Activated gamma-delta T cell treated with Interleukin-2 at 50 U/mL for 16 hours (primary cell): ENCODE data around the gene PTPN14.

Experiments used
- DNase-seq: peaks from one replicate; pipeline ENCODE4 v3.0.0-alpha.2; 2020

PTPN14 gene

DNA sequence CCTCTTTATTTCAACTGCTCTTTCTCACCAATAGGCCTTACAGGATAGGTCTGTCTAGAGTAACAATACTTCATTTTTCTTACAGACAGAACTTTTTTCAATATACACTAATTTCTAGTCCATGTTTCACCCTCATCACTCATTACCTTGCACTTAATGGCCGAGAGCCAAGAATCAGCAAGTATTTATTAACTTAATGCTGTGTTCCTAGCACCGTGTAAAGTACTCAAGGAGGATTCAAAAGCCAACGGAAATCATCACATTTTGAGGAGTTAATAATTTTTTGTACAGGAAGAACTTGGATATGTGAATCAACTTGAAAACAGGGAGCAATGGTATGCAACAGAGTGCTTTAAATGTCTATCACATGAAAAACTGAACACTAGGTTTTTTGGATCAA, 102.0 kb downstream of the PTPN14 start:
- no peak for DNase-seq

DNA sequence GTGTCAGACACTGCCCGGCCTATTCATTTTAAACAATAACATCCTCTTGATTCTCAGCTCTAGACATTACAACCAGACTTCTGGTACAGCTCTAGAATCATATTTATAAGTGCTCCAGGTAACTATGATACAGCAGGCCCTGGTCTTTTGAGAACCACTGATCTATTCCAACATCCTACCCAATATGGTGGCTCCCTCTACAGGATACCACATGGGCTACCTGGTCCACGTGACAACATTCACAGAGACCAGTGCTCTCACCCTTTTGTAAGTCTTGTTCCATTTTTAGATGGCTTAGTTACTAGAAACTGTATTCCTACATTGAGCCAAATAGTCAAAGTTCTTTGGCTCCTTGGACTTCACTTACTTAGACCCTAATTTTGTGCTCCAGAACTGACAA, 102.9 kb downstream of the PTPN14 start:
- DNase-seq = no peak

DNA sequence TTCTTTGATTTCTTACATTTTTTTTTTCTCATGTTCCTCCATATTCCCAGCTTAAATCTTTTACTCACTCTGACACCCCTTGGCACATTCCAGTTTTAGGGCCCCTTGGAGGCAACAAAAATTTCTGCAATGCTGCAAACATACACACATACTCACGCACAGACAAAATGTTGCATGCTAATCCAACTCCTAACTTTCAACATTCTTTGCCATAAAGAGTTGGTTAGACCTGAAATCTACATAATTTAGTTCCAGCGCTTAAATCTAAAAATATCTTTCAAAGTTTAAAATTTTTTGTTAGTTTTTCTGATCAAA, 103.9 kb downstream of the PTPN14 start:
- DNase-seq = no peak

DNA sequence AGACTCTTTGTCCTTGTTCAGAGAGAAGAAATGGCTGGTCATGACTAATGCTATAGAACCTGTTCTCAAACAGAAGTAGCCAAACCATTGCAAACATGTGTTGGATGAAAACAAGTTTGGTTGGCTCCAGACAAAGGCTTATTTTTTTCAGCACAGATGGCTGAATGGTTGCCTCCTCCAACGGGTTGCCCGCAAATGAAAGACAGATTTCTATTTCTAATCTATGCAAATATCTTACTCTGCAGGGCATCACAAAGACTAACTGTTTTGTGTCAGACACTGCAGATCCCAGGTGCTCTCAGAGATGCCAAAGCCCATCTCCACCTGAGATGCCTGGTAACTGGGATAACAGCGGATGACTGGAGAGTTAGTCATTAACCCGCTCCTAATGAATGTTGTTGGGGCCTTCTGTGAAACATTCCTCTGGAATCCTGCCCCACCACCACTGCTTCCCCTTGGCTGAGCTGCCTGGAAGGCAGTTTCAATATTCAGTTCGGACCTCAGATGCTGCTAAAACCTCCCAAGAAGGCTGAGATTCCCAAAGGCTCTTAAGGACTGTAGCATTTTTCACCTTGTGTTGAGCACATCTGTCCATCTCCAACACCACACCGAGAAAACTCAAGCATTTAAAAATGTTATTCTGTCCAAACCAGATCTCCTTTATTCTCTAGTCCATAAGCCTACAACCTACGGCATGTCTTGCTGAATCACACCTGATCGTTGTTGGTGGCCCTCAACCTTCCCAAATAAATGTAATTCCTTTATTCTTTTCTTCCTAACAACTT, 104.4 kb downstream of the PTPN14 start:
- no peak for DNase-seq

DNA sequence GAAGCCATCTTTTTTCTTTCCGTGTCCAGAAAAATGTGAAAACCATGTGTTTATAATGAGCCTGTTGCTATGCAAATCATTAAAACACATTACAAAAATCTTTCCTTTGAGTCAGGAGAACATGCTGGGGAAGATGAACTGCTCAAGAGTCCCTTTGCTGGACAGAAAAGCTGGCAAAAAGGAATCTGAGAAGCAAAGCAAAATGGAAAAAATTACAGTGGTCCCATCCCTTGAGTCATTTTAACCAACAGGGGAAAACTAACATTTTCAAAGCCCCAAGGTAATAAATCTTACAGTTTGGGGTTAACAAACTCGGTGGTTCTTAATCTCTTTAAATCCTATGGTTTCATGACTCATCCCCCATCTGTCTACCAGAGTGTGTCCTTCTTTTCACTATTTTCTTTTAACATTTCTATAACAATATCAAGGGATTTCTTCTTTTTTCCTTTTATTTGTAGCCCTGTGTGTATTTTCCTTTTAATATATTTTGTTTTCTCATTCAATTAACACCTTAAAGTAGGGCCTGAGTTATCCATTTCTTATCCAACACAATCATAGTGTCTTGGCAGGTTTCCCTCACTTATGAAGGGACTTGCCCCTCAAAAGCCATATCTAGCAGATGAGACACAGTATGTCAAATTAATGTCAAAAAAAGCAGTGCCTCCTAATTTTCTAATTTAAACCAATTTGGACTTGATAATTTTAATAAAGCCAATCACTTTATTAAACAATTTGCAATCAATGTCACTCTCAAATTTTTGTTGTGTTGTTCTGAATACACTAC, 105.4 kb downstream of the PTPN14 start:
- no peak for DNase-seq

DNA sequence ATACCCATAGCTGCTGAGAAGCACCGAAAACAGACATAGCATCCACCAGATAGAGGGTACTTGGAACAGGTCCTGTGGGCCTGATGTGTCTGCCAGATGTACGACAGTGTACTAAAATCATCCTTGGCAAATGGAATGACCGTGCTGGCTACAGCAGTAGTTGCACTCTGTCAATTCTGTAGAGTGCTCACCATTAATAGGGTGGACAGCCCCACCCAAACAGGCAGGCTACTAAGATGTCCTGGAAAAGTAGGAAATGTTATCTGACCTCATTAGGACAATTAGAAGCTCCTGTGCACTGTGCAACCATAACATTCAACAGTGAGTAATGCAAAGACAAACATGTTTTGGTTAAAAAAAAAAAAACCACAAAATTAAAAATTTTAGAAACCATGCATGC, 106.2 kb downstream of the PTPN14 start:
- no peak for DNase-seq

DNA sequence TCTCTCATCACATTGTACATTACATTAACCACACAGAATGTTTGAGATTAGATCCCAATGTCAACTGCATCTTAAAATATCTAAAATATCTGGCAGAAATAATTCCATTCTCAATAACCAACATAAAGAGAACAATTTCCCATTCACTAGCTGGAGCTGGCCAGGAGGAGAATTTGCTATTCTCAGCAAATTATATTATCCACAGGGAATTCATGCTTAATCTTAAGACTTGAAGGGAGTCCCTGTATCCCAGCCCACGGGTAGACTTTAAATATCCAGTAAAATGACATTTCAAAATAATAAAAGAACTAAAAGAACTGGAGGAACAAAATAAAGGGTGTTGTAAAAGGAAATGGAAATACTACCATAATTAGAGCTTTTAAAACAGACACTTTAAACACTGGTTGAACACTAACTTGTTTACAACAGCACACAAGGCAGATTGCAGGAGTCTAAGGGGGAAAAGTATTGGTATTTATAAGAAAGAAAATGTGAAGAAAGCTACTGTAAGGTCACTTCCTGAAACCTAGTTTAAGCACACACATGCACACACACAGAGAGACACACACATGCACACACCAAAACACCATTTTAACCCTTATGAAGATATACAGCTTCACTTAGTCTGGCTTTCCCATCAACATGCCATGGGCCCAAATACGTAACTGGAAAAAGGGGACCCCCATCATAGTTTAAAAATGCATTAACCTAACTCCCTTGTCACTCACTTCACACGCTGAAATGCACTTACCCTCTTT, 107.0 kb downstream of the PTPN14 start:
- no peak for DNase-seq

DNA sequence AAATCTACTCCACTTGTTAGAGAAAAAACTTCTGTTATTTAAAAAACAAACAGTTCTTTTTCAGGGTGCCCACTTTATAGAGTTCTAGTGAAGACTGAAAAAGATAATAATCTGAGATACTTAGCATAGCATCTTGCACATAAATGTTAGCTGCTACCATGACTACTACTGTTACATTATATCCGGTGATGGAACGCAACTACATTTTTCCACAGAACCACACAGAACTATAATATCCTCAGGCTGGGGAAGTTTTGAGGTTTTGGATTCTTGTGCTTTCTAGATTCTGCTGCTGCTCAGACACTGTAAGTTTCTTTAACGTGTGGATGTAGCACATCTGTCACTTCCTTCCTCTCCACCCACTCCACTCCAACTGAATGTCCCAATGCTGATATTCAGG, 110.3 kb downstream of the PTPN14 start:
- DNase-seq = no peak

DNA sequence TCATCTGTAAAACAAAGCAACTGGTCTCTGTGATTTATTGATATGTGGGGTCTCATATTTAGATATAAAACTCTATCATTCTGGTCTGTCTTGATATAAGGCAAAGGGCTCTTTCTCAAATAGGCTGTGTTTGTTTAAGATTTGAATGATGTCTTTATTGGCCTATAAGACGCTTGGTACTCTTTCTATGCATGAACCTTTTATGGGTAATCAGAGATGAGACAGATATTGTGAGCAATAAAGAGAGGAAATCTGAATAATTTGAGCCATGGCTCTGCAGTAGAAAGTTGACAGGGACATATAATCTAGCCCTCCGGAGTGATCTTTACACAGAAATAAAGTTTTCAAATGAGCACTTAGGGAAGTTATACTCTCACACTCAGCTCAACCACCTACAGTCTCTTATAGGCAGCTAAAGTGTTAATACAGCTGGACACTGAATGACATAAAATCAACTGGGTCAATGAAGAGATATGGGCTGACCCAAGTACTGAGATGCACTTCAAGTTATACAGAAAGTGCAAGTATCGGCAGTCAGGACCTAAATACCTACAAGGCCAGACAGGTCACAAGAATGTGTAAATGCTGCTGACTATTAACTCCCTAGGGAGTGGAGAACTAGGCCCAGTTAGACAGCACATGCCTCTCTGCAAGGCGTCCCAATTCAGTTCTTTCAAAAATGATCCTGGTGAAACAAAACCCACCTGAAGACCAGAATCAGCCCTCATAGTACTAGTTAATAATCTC, 111.0 kb downstream of the PTPN14 start:
- no peak for DNase-seq

DNA sequence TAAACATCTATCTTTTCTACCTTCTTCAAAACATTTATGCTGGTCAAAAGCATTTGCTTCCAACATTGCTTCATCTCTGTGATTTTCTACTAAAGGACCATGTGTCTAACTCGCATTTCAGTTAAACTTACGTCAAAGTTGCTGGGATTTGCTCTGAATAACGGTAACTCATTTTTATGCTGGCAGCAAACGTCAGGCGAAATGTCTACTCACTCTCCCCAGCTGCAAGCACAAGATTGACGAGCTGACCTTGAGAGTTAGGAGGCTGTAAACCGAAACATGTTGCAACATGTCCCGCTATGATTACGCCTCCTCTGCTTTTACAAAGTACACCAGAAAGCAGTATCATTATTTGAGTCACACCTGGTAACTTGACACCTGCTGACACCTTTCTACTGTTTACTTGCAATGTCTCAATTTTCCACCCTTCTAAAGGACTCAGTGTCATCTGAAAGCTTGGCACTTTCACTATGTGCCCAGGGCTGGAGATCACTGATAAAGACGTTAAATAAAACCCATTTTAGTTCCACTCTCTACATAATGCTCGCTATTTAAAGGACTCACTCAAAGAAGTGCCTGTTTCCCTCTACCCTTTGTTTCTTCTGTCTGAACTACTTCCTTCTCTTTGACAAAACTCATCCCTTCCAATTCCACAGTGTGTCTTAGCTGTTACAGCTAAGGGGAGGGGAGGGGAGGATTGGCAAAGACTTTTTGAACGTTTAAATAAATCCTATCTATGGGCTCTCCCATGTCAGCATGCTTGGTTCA, 111.9 kb downstream of the PTPN14 start:
- no peak for DNase-seq

DNA sequence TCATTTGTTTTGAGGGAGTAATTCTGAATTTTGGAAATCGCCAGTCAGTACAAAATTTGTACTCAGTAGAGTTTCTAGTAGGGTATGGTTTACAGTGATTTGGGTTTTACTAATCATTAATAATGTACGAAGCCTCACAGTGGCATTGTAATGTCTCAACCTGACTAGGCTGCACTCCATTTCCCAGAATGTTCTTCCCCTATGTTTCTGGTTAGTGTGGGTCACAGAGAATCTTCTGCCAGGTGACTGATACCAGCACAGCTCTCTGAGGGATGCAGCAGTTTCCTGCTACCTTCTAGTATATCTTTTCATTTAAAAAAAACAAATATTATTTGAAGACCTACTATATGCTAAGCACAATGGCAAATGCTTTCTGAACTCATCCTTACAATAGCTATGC, 112.9 kb downstream of the PTPN14 start:
- DNase-seq = no peak

DNA sequence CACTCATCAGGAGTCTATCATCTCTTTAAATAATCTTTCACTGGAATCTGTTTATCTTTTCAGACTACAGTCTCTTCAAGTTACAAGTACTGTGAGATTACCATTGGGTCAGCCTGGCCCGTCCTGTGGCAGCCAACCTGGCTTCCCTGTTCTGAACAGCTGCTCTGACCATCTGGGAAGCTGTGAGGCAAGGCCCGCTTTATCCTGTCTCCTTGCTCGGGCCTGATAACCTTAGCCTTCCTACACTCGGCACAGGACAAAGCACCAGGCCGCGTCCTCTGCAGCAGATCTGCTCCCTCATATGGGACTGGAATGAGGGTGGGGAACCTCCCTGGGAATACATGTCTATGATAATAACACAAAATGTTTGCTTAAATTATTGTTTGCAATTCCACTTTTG, 113.3 kb downstream of the PTPN14 start:
- no peak for DNase-seq

DNA sequence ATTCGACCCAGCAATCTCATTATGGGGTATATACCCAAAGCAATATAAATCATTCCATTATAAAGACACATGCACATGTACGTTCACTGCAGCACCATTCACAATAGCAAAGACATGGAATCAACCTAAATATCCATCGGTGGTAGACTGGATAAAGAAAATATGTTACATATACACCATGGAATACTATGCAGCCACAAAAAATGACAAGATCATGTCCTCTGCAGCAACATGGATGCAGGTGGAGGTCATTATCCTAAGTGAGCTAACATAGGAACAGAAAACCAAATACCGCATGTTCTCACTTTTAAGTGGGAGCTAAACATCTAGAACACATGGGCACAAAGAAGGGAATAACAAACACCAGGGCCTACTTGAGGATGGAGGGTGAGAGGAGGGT, 115.5 kb downstream of the PTPN14 start:
- DNase-seq = no peak

DNA sequence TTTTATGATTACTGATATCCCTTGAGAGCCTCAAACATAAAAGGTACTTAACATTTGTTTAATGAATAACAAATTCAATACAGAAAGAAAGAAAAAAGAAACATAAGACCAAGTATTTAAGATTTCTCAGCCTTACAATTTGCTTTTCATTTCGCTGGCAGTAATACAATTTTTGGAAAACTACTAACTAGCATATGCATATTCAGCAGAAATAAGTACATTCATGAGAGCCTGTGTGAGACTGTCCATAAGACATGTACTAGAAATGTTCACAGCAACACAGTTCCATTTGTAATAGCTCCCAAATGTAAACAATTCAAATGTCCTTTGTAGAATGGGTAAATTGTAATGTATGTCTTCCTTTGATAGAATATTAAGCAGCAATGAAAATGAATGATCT, 119.2 kb downstream of the PTPN14 start:
- DNase-seq = no peak

DNA sequence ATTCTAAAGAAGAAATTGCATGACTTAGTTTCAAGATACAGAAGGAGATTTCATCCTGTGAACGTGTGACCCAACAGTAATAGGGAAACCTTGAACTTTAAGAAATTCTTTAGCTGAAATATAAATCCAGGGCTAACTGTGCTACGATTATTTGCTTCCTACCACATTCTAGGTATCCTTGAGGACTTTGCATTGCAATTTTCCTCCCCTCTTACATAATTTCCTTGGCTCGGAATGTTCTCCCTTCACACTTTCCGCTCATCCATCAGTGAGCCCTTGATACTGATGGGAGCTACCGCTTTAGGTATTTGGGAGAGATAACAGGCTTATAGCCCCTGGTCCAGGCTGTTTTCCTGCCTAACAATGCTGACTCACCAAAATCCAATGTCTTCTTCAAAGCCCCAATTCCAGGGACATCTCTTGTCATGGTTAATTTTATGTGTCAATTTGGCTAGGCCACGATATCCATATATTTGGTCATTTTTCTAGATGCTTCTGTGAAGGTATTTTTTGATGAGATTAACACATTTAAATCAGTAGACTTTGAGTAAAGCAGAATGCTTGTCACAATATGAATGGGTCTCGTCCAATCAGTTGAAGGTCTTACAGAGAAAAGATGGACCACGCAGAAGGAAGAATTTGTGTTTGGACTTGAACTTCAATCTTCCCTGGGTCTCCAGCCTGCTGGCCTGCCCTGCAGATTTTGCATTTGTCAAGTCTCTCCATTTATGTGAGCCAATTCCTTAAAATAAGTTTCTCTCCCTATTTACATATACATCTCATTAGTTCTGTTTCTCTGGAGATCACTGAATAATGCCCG, 121.2 kb downstream of the PTPN14 start:
- no peak for DNase-seq

DNA sequence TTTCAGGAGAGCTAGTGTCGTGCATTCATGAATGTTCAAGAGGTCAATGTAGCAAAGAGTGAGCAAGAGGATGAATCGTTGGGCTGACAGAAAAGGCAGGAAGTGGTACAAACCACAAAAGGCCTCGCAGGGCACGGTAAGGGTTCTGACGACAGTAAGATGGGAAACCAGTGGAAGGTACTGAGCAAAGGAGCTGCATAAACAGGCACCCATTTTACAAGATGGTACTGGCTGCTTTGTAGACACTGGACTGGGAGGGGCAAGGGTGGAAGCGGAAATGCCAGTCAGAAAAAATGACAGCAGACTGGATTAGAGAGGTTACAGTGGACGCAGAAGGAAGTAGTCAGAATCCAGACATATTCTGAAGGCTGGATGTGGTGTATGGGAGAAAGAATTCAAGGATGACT, 123.5 kb downstream of the PTPN14 start:
- peak; percentile 48 for DNase-seq

DNA sequence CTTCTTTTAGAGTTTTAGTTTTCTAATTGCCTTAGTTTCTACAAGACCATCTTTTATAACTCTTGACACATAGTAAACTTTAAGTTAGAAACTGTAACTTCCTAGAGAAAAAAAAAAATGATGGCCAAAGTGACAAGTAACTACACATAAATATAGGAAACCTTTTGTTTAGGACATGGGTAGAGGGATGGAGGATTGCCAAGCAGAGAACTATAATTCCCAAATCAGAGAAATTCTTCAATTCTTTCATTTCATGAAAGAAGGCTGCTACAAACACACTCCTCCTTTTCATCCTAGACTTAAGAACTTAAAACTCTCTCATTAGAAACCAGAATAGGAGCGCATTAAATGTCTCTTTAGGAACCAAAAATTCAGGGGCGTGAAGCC, 125.0 kb downstream of the PTPN14 start:
- no peak for DNase-seq

DNA sequence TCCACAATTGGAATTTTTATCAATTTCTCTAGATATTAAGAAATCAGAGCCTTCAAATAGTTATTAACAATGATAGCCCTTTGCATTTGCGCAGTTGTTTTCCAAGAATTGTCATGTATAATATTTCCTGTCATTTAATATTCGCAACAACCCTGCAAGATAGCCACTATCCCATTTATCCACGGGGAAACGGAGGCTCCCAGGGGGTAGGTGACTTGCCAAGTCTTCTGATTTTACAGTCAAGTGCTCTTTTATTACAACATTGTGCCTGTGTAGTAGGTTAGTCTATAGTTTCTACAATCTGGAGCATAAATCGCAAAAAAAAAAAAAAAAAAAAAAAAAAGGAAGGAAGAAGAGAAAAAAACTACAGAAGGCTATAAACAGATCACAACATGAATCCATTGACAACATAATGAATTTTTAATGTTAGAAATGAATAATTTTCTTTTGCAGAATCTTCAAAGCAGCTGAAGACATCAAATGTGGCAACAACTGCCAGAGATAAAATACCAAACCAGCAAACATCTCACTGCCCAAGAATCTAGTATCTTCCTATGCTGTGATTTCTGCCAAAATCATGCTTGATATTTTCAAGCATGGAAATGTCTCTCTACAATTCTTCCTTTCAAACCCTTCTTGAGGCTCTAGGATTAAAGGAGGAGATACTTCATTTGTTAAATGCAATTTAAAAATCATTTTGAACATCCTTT, 125.5 kb downstream of the PTPN14 start:
- no peak for DNase-seq

DNA sequence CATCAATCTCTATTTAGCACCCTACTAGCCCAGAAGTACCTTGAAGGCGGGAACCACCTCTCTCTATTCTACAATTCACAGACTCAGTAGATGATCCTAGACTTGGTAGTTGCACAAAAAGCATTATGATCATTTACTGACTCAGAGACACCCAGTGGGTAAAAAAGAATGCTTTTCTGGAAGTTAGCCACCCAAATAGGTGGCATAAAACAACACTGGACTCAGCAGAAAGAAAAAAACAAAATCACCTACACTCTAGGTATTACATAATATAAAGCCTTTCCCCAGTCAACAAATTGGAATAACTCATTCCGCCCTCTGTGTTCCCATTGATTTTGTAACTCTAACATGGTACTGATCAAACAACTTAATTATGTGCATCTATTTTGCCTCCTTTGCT, 126.3 kb downstream of the PTPN14 start:
- DNase-seq = no peak

DNA sequence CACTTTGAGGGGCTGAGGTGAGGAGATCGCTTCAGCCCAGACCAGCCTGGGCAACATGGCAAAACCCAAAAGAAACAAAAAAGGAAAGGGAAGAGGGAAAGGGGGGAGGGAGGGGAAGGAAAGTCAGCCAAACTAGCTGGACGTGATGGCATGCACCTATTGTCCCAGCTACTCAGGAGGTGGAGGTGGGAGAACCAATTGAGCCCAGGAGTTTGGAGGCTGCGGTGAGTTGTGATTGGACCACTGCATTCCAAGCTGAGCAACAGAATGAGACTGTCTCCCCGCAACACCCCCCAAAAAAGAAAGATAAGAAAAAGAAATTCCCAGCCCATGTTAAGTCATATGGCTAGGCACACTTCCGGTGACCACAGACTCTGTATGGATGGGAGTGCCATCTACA, 128.4 kb downstream of the PTPN14 start:
- DNase-seq = no peak

DNA sequence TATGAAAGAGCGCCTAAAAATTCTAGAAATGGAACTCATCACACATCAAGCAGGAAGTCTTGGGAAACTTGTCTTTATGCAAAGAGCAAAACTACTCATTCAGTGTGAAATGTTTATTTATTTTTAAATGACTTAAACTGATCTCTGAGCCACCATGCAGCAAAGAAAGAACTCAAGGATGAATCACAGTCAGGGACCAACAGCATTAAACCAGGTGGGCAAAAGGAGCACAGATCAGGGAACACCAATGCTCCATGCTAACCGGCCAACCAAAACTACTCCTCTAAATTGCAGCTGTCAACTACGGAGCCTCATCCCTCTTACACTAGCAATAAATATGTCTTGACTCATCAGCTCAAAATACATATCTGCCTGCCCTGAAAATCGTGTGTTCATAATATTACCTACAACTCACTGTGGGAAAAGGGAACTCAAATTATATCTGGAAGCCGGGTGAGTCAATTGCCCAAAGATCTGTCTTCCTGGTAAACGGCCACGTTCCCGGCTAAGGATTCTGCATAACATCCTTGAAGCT, 129.2 kb downstream of the PTPN14 start:
- DNase-seq = no peak
